Endothelial cell of umbilical vein (primary cell): ENCODE results near the gene OLFM1.

ENCODE experiments used
- CTCF ChIP-seq, 2 donors: IDR thresholded peaks; 1 replicate in 1 of 2; 2 replicates in 1 of 2; pipeline ENCODE4 v1.5.1; 2011; ENCODE audit warnings: low read length in 2 of 2, mild to moderate bottlenecking in 2 of 2, moderate library complexity in 2 of 2, control low read depth in 1 of 2, inconsistent platforms in 1 of 2, low read depth in 1 of 2; ENCODE audit not compliant: insufficient read depth in 1 of 2; ENCODE audit errors: extremely low read depth in 1 of 2
- EZH2 ChIP-seq: IDR thresholded peaks from 2 replicates; pipeline ENCODE4 v1.6.1; 2012; ENCODE audit warnings: borderline replicate concordance, low read depth, mild to moderate bottlenecking, moderate library complexity, low read length, inconsistent platforms; ENCODE audit not compliant: severe bottlenecking
- FOS ChIP-seq: IDR thresholded peaks from 2 replicates; pipeline ENCODE4 v1.6.1; 2011; ENCODE audit warnings: mild to moderate bottlenecking, low read length, moderate library complexity, borderline replicate concordance; ENCODE audit not compliant: insufficient read depth
- JUN ChIP-seq: IDR thresholded peaks from 2 replicates; pipeline ENCODE4 v1.6.1; 2011; ENCODE audit warnings: borderline replicate concordance, low read depth; ENCODE audit not compliant: insufficient read length, insufficient read depth
- MAX ChIP-seq: IDR thresholded peaks from 2 replicates; pipeline ENCODE4 v1.6.1; 2011; ENCODE audit not compliant: insufficient read depth, insufficient read length
- MYC ChIP-seq: IDR thresholded peaks from one replicate; pipeline ENCODE4 v1.6.1; 2011; ENCODE audit warnings: mild to moderate bottlenecking, low read depth, low read length
- POLR2A ChIP-seq: IDR thresholded peaks from 2 replicates; pipeline ENCODE4 v1.6.1; 2012; ENCODE audit warnings: low read depth, mild to moderate bottlenecking, control low read depth, low read length
- POLR2AphosphoS5 ChIP-seq: IDR thresholded peaks from 2 replicates; pipeline ENCODE4 v1.6.1; 2012; ENCODE audit warnings: low read depth, mild to moderate bottlenecking, control low read depth, low read length, moderate library complexity; ENCODE audit not compliant: insufficient read depth

GRCh38 chr9:135147474-135147805, 60.0 kb downstream of the OLFM1 start:
- TF ChIP-seq EZH2 (no peak), CTCF (IDR thresholded peaks at IDR 0.05; ENCODE audit: extremely low read depth in 1 of 2, insufficient read depth in 1 of 2, low read depth in 1 of 2, low read length in 2 of 2) (no peak), POLR2A (no peak), POLR2AphosphoS5 (no peak), MAX (no peak), FOS (no peak), JUN (no peak), MYC (no peak)
